NCI-H2029 (cell line): ENCODE measurements around the gene PTCD3.

ENCODE experiments used
- DNase-seq: peaks from one replicate; lab custom pipeline; 2025; lab: John Stamatoyannopoulos, UW

PTCD3 gene

DNA sequence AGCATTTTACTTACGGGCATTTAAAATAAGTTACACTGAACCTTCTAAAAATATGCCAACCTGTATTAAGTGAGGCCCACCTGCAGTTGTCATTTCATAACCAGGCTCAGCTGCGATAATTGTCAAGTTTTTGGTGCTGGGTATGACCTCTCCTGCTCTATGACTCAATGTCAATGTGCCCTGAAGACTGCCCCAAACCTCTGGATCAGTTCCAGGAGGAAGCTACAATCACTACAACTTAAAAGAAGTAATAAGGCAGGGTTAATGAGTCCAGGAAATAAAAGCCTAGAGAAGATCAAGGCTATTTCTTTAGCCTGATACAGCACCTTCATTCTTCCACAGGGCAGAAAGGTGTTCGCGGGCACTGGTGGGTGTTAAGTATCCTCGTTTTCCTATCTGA lies 23.3 kb upstream of the PTCD3 start:
- no peak for DNase-seq

DNA sequence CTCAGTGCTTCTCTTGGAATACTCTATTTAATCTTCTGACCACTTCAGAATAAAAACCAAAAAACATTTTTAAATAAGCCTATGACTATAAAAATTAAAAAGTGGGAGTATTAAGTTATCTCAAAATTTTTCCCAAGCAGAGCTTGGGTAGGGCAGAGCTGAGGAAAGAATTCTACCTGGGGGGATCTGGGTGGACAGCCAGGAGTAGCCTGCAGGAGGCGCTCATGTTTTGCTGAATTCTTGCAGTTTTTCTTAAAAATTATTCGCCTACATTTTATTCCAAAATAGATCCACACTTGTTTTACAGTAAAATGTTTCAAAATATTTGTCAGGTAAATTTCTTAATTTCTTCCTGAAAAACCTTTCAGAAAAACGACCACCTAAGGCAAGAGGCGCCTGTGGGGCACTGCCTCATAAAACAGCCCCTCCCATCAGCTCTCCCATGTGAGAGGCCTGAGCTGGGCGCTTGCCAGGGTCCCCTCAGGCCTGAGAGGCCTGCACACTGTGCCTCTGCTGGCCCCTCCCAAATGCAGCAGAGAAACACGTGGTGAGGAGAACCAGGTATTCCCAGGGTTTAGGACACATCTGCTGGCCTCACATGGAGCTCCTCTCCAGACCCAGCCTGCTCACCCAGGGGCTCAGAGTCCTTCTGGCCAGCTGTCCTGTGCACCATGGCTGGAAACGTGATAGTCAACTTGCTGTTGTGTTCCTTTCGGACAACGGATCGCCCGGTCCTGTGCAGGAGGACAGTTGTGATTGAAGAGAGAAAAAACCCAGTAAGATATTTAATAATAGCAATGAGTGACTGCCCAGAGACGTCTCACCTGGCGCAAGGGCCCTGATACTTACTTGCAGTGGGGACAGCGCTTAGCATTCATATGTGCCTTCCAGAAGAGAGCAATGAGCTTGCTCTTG lies 17.8 kb upstream of the PTCD3 start:
- DNase-seq: no peak

DNA sequence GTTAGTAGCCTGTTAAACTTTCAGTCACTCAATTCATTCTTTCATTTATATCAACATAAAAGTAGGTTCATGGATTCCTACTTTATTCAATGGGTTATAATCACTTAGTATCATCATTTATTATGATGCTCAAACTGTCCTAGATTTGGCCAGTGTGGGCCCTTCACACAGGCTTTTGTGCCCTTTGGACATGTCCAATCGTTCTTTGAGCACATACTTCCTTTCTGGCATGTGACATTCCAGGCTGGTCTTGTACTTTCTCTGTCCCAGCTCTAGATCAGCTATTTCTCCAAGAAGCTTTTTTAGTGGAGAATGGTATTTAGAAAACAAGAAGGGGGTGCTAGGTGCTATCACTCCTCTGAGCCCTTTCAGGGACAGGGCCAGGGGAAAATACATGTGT lies 11.8 kb upstream of the PTCD3 start:
- no peak for DNase-seq

DNA sequence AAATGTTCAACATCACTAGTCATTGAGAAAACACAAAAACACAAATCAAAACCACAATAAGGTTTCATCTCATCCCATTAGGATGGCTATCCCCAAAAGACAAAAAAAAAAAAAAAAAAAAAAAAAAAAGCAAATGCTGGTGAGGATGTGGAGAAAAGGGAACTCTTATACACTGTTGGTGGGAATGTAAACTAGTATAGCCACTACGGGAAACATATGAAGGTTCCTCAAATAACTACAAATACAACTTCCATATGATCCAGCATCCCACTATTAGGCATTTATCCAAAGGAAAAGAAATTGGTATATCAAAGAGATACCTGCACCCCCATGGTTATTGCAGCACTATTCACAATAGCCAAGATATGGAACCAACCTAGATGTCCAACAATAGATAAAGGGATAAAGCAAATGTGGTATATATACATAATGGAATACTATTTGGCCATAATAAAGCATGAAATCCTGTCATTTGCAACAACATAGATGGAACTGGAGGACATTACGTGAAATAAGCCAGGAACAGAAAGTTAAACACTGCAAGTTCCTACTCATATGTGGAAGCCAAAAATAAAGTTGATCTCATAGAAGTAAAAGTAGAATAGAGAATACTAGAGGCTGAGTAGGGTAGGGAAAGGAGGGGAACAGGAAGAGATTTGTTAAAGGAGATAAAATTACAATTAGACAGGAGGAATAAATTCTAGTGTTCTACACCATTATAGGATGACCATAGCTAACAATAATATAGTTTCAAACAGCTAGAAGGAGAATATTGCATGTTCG lies 8.7 kb upstream of the PTCD3 start:
- DNase-seq: no peak

DNA sequence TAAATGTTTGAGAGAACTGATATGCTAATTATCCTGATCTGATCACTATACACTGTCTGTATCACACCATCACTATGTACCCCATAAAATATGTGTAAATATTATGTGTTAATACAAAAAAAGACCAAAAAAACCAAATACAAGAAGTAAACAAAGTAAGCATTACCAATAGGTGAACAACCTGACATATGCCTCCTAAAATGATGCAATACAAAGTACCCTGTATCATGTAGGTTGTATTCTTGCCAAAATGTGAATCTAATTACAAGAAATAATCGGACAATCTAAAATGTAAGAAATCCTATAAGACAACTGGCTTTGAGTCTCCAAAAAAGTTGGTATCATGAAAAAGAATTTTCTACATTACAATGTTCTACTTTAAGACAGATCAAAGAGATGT lies 8.1 kb upstream of the PTCD3 start:
- no peak for DNase-seq

DNA sequence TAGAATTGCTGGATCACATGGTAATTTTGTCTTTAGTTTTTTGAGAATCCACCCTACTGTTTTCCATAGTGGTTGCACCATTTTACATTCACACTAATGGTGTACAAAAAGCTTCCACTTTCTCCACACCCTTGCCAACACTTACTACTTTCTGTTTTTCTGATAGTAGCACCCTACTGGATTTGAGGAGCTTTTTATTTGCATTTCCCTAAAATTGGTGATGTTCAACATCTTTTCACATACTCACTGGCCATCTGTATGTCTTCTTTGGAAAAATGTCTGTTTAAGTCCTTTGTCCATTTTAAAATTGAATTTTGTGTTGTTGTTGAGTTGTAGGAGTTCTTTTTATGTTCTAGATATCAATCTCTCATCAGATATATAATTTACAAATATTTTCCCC lies 3.9 kb upstream of the PTCD3 start:
- no peak for DNase-seq

DNA sequence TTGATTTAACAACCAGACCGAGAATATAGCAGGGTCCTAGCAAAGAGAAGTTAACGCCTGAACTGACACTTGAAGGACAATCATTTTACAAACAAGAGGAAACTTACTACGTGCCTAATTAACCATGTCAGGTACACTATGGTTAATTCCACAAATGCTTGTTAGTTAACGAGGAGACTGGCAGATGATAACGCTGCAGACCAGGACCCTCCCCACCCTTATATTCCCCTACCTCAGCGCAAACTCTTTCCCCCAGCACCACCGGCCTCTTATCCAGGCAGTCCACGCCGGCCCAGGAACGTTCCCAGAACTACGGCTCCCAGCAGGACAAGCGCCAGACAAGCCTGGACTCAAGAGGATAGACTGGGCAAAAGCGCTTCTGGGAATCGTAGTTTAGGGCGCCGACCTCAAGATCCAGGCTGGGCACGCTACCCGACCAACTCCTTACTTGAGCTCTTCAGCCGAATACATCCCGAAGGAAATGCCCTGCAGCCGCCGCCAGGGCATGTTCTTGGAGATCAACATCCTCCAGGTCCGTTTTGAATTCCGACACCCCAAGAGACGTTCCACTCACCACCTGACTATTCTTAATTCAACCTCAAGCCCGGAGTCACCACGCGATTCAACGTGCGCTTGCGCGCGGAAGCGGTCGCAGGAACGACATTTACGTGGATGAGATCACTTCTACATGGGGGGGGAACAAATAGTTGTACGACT lies 625 bp upstream of the PTCD3 start, which contains the start of gene POLR1A:
Gene POLR1A, minus strand, starts transcription at position 635 of the 717 bp plus-strand sequence. Its CDS starts 110 bp downstream, at position 525.
- peak; percentile 88 for DNase-seq

DNA sequence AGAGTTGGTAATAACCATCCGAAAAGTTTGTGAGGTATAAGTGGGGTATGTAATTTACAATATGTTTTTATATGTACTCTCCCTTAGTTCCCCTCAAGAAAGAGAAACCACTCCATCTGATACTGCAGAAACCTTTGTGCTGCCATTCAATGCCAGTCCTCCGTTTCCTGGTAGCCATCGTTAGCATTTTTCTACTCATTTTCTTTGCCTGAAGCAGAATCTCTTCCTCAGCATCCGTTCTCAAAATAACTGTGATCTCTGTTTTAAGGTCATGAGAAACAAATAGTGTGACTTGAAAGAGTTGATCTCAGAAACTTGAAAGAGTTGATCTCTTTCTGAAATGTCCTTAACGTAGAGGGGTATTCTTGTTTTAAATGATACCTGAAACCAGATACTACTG lies 996 bp downstream of the PTCD3 start:
- DNase-seq: no peak

DNA sequence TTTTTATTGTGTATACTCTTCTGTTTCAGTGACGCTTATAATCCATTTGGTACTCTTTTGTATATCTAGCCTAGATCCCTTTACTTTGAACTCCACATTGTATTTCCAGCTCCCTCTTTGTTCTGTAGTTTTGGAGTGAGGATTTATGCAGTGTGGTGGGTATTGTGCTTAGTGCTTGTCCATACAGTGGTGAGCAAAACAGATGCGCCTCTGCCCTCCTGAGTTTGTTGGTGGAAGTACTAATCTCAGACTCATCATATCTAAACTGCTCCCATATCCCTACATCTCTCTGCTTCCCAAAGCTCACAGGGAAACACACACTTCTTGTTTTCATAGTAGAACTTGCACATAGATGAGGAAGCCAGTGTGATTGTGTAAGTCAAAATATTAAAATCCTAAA lies 12.1 kb downstream of the PTCD3 start:
- no peak for DNase-seq

DNA sequence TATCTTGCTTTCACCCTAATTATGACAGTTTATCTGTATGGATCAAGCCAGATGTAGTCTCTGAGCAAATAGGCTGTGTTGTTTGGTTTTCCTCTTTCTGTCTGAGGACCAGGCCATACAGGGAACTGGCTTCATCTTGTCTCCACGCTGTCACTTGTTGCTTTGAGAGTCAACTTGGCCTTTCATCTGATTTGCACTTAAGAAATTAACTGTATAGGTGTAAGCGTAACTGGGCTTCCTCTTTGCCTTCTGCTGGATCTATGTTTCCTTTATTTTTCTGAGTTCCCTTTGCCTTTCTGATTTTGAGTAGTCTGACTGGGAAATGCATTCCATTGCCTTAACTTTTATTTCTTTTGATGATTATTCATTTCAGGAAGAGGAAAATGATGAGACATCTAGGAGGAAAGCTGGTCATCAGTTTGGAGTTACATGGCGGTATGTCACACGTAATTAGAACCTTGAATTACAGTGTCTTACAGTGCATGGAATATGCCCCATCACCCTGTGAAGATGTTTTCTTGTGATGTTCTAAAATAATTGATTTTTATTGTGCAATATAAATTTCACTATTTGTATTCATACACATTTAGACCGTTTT lies 17.4 kb downstream of the PTCD3 start:
- DNase-seq: no peak

DNA sequence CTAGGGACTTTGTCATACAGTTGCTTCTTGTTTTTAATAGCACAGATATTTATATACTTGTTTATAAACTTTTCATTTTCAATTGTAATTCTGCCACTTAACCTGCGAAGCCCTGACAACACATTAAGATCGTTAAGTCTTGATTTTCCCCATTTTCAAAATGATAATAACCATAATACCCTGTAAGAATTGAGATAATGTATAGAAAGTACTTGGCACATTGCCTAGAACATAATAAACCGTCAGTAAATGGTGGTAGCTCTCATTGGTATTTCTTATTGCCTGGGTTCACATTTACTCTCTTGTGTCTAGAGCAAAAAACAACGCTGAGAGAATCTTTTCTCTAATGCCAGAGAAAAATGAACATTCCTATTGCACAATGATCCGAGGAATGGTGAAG lies 18.6 kb downstream of the PTCD3 start:
- no peak for DNase-seq

DNA sequence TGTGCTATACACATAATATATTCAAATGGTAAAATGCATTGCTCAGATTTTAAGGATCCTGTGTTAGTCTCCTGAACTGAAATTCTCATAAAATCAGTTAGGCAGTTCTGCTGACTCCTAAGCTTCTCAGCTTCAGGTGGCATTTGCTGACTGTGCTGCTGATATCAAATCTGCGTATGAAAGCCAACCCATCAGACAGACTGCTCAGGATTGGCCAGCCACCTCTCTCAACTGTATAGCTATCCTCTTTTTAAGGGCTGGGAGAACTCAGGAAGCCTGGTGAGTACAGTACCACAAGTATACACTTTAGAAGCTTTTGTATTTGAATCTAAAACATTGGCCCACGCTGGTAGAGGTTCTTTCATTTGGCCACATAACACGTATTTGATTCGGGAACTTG lies 28.7 kb downstream of the PTCD3 start:
- no peak for DNase-seq

DNA sequence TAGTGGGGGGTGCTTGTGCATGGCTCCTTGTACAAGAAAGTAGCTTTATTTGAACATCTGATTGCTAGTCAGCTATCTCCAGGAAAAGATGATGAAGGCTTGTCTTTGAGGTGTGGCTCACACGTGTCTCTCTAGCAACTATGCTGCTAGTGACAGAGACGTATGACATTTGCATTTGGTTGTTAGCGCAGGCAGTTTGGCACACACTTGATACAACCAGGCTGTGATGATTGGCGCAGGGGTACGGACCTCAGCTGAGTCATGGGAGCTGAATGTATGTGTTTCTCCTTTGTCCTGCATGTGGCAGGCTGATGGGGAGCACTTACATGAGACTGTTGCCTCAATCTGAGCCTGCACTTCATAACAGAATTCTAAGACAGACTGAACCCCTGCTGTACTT lies 29.6 kb downstream of the PTCD3 start:
- no peak for DNase-seq

DNA sequence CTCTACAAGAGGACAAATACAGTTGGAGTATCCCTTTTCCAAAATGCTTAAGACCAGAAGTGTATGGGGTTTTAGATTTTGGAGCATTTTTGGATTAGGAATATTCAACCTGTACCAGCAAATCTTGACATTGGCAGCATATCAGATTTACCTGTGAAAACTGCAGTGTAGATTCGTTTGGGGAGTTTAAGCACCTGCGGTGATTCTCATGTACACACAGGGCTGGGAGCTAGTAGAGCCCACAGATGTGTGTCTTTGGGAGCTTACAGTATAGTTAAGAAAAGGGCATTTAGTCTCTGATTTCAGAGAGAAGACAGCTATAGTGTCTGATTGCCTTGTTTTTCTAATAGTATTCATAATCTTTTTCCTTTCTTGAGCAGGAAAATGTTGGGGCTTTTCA lies 30.1 kb downstream of the PTCD3 start:
- no peak for DNase-seq

DNA sequence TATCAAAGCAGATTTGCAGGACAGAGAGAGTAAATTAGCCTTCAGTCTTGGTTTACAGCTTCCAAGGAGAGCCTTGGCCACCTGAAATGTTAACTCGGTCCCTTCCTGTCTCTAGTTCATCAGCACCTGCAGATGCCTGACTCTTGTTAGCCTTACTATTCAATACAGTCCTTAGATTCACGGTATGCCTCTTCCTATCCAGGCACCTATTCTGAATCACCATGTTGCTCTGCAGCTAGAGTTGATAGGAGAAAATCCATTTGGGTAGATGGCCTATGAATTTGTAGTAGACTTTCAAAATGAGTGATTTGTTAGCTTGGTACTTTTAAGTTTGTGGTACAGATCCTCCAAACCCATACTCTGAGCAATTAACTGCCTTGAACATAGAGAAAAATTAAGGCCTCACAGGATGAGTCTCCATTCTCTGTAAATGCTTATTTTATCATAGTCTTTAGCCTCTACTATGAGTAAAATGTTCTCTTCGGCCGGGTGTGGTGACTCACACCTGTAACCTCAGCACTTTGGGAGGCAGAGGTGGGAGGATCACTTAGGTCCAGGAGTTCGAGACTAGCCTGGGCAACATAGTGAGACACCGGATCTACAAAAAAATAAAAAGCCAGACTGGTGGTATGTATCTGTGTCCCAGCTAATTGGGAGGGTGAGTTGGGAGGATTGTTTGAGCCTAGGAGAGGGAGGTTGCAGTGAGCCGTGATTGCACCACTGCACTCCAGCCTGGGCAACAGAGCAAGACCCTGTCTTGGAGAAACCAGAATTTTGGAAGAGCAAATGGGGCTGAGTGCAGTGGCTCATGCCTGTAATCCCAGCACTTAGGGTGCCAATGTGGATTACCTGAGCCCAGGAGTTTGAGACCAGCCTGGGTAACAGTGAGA lies 32.9 kb downstream of the PTCD3 start:
- DNase-seq: no peak

DNA sequence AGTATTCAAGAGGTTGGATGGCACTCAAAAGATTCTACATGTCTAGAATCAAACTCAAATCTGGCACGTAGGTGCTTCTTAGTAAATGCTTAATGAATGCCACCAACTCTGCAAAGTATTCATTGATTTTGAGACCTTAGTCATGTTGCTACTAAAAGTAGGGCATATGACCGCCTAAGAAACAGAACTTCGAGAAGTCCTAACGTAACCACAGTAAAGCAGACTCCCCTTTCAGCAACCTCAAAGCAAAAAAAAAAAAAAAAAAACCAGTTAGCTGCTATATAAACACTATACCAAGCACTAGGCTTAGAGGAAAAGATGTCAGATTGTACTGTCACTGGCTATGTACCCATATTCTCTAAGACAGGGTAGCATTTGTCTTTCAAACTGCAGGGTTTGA lies 33.9 kb downstream of the PTCD3 start:
- no peak for DNase-seq

DNA sequence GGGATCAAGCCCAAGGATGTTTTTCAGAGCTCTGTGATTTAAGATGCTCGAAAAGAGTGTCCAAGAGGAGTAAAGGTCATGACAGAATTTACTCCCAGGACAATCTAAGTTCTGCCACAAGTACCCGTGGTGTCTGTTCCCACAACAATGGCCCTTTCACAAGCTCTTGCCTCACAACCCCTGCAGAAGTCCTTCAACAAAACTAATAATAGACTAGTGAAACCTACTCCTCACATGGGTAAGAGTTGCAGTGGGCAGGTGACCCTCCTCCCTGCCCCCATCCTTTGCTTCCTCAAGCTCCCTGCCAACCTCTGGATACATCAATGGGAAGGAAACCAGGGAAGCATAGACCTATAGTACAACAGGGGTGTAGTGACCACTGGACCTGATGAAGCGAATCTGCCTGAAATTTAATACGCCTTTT lies 34.9 kb downstream of the PTCD3 start:
- DNase-seq: no peak

DNA sequence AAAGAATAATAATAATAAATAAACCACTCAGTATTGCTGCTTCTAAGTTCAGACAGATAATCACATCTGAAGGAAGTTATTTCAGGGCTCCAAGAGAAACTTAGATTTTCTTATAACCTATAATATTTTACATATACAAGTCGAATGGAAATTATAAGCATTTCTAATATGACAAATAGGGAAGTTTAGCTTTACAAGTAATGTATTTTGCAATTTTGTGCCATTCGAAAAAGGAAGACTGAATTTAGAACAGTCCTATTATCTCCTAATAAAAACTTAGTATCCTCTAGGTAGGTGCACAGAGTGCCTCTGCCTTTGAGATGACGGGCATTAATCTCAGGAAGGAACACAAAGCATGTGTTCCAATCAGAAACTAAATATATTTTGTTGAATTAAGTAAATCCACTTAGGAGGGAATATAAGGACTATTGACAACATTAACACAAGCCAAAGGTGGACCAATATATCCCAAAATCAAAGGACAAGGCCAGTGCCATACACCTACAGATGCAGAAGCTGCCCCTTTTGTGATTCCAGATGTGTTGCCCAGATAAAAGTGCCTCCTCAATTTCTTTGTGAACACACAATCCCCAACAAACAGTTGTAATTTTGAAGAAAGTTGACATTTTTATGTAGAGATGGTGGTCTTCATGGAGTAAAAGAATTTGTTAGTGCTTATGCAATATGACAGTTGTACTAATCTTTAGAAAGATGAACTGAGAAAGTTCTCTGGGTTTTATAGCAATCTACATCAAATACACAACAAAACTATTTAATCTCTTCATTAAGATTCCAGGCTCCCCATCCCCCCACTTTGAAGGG lies 36.6 kb downstream of the PTCD3 start:
- DNase-seq: no peak

DNA sequence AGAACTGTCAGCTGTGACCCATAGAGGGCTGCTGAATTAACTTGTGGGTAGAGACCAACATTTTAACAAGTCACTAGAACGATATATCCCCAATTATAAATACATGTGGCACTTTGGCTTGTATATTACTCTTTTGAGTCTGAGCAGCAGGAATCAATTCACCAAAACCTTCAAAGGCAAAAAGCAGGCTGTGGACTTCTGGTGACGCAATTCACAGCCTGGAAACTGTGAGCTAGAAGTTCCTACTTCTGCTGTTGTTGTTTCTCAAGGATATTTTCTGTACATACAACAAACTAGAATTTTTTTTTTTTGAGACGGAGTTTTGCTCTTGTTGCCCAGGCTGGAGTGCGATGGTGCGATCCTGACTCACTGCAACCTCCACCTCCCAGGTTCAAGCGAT lies 37.3 kb downstream of the PTCD3 start:
- no peak for DNase-seq
